ENCODE measurements around the gene ZBTB40.

ZBTB40 gene

GRCh38 chr1:22428672-22429071, 23.0 kb upstream of the ZBTB40 start:
- DNase-seq, result peak in 1 of 2 donors; percentile 59

GRCh38 chr1:22431965-22432364, 19.7 kb upstream of the ZBTB40 start:
- DNase-seq, result no peak

GRCh38 chr1:22434717-22435116, 16.9 kb upstream of the ZBTB40 start:
- no peak for DNase-seq

- no peak for DNase-seq
These were observed 14.7 kb upstream of the ZBTB40 start for GRCh38 chr1:22436948-22437347.

- DNase-seq, result no peak
These were observed 14.1 kb upstream of the ZBTB40 start for GRCh38 chr1:22437573-22437972.

- DNase-seq, result no peak
These were observed 11.1 kb upstream of the ZBTB40 start for GRCh38 chr1:22440582-22440981.

GRCh38 chr1:22442212-22442894, 9.3 kb upstream of the ZBTB40 start:
- no peak for DNase-seq

- DNase-seq, result no peak
These were observed 8.3 kb upstream of the ZBTB40 start for GRCh38 chr1:22443332-22443731.

GRCh38 chr1:22444856-22445255, 6.8 kb upstream of the ZBTB40 start:
- DNase-seq, result no peak

GRCh38 chr1:22447621-22448111, 4.0 kb upstream of the ZBTB40 start:
- no peak for DNase-seq

GRCh38 chr1:22449636-22450035, 2.0 kb upstream of the ZBTB40 start:
- no peak for DNase-seq

GRCh38 chr1:22450351-22451021, 1.2 kb upstream of the ZBTB40 start:
- no peak for DNase-seq

- peak in 1 of 2 donors; percentile 2 for DNase-seq
These were observed 868 bp downstream of the ZBTB40 start for GRCh38 chr1:22452481-22452957.

- DNase-seq, result no peak
These were observed 1.5 kb downstream of the ZBTB40 start for GRCh38 chr1:22453181-22453580.

GRCh38 chr1:22454476-22455056, 2.9 kb downstream of the ZBTB40 start:
- DNase-seq, result no peak

GRCh38 chr1:22457345-22457744, 5.7 kb downstream of the ZBTB40 start:
- DNase-seq, result no peak

- DNase-seq, result no peak
These were observed 6.2 kb downstream of the ZBTB40 start for GRCh38 chr1:22457836-22458235.

- DNase-seq, result no peak
These were observed 9.4 kb downstream of the ZBTB40 start for GRCh38 chr1:22461100-22461499.

- DNase-seq, result no peak
These were observed 10.3 kb downstream of the ZBTB40 start for GRCh38 chr1:22461678-22462527.

- no peak for DNase-seq
These were observed 11.3 kb downstream of the ZBTB40 start for GRCh38 chr1:22462928-22463327.

GRCh38 chr1:22465015-22465565, 13.4 kb downstream of the ZBTB40 start:
- no peak for DNase-seq

GRCh38 chr1:22465671-22466070, 14.0 kb downstream of the ZBTB40 start:
- DNase-seq, result no peak

- DNase-seq, result no peak
These were observed 18.6 kb downstream of the ZBTB40 start for GRCh38 chr1:22470227-22470626.

Data from CD4-positive, alpha-beta T cell treated with Interleukin-1 beta for 1 hour (primary cell).